ENCODE results near the gene TRANK1. TPM values are rescaled to one million over a fixed set of nuclear protein-coding genes. Genes with fewer than 3 reads are reported as not detected.

The TRANK1 gene
- total RNA-seq, 1 experiment from 2014 or later = 0.58 TPM

DNA sequence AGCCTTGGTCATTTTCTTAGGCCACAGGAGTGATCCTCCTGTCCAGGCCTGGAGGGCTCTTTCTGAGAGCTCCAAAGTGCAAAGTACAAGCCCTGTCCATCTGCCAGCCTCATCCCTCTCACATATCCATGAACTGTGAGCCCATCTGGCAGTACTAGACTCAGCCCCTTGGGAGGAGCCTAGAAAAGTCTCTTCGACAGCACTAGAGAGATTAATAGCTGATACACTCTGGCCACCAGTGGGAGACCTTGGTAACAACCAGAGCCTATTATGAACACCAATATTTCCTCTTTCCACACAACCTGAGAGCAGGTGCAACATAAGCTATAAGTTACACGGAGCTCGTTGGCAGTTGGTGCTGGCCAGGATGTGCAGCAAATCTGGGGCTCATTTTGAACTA is 121.0 kb downstream of the TRANK1 start:
- H4K20me1 ChIP-seq (ENCODE audit: low read length) = no peaks in the 10 kb centered on the region
- intact Hi-C loops (cut with micrococcal nuclease) = no loop called here
- BruUV-seq (replicated peaks) = no TSS peak

DNA sequence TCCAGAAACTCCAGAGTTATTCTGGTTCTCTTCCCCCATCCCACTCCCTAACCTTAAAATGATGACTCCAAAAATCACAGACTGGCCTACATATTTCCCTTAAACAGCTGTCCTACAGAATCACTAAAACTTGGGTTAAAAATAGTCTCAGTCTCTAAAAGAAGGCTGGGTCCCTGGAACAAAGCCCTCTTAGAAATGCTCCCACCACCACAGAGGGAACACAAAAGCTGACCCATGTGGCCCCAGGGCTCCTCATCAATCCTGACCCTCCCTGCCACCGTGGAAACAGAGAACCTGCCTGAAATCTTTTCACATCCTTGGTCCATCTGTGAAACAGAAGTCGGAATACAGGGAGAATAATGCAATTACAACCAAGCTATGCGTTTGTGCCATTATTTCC is 124.8 kb downstream of the TRANK1 start:
- CTCF ChIA-PET = no interaction called here

More for the DNA sequence above, 121.0 kb downstream of the TRANK1 start:
- POLR2A ChIA-PET (ENCODE audit: unreplicated experiment) = no interaction called here
- H2AFZ ChIP-seq (ENCODE audit: low read length) = no peak overlapping the region
- no peak overlapping the region for H3K4me2 ChIP-seq (ENCODE audit: low read length)
- DNase-seq = no peak
- no peaks in the 10 kb centered on the region for H3K9me3 ChIP-seq (ENCODE audit: low read length)
- no peak for TF ChIP-seq EZH2phosphoT487 (IDR thresholded peaks at IDR 0.05; ENCODE audit: borderline replicate concordance, low read length)
- TF ChIP-seq, protein P1, sequence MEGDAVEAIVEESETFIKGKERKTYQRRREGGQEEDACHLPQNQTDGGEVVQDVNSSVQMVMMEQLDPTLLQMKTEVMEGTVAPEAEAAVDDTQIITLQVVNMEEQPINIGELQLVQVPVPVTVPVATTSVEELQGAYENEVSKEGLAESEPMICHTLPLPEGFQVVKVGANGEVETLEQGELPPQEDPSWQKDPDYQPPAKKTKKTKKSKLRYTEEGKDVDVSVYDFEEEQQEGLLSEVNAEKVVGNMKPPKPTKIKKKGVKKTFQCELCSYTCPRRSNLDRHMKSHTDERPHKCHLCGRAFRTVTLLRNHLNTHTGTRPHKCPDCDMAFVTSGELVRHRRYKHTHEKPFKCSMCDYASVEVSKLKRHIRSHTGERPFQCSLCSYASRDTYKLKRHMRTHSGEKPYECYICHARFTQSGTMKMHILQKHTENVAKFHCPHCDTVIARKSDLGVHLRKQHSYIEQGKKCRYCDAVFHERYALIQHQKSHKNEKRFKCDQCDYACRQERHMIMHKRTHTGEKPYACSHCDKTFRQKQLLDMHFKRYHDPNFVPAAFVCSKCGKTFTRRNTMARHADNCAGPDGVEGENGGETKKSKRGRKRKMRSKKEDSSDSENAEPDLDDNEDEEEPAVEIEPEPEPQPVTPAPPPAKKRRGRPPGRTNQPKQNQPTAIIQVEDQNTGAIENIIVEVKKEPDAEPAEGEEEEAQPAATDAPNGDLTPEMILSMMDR (conservative IDR thresholded peaks at IDR 0.05; ENCODE audit: low read depth, low read length) = no peak
- no peak for TF ChIP-seq EZH2 (IDR thresholded peaks at IDR 0.05; ENCODE audit: low read length, unreplicated experiment)
- CTCF ChIA-PET = no interaction called here
- no peaks in the 10 kb centered on the region for H3F3A ChIP-seq (ENCODE audit: low read length, unreplicated experiment)
- ATAC-seq = no peak
- no peaks in the 10 kb centered on the region for H3K9me2 ChIP-seq (replicated peaks; ENCODE audit: low read length)
- H3K4me1 ChIP-seq (ENCODE audit: insufficient read depth, low read length) = no peaks in the 10 kb centered on the region
- H3K27ac ChIP-seq (ENCODE audit: low read length) = no peak overlapping the region
- peaks cover 11% of the 10 kb centered on the region; the same call in 1 of the 2 replicates for H3K27me3 ChIP-seq (ENCODE audit: low read length)
- no peaks in the 10 kb centered on the region for H3K79me2 ChIP-seq (ENCODE audit: low read length)
- H3K9ac ChIP-seq (ENCODE audit: low read length) = no peak overlapping the region
- no peaks in the 10 kb centered on the region for H3K36me3 ChIP-seq (ENCODE audit: low read depth, low read length)
- H3K4me3 ChIP-seq (ENCODE audit: low read length) = no peak overlapping the region

DNA sequence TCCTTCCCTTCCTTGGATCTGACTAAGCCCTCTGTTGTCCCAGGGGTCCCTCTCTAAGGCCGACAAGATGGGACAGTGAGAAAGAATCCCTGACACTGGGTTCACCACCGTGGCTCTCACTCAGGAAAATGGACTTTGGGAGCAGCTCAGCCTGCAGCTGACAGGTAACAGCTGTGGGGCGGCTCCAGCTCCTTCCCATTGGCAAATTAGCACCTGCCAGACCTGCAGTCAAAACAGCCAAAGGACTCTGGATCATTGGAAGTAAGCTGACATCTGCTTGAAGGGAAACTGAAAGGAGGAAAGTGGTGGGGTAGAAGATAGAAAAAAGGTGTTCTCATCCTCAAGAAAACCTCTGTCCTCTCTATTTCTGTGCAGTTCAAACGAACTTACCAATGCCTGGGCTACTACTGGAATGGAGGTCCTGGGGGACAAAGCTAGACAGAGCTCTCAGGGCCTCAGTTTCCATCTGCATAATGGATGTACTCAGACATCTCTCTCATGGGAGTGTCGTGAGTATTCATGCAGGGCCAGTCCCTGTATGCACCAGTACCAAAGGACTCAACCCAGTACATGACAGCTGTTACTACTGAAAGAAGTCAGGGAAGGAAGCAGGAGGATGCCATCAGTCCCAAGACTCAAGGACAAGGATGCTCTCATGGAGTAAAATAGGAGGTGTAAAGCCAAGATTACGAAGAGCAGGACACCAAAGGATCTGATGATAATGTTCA is 126.9 kb downstream of the TRANK1 start:
- ATAC-seq = no peak
- Histone ChIP-seq H2AFZ (ENCODE audit: low read length) (no peak overlapping the region), H3K4me2 (ENCODE audit: low read length) (no peak overlapping the region), H3K79me2 (ENCODE audit: low read length) (no peaks in the 10 kb centered on the region), H3K4me1 (ENCODE audit: insufficient read depth, low read length) (no peaks in the 10 kb centered on the region), H3K27ac (ENCODE audit: low read length) (no peak overlapping the region), H4K20me1 (ENCODE audit: low read length) (no peaks in the 10 kb centered on the region), H3K9ac (ENCODE audit: low read length) (no peak overlapping the region), H3K36me3 (ENCODE audit: low read depth, low read length) (no peaks in the 10 kb centered on the region), H3K9me3 (ENCODE audit: low read length) (no peaks in the 10 kb centered on the region), H3K4me3 (ENCODE audit: low read length) (no peak overlapping the region), H3K9me2 (replicated peaks; ENCODE audit: low read length) (no peaks in the 10 kb centered on the region), H3K27me3 (ENCODE audit: low read length) (peaks cover 19% of the 10 kb centered on the region), H3F3A (ENCODE audit: low read length, unreplicated experiment) (no peaks in the 10 kb centered on the region)
- ChIA-PET POLR2A (ENCODE audit: unreplicated experiment) (no interaction called here), CTCF (no interaction called here)
- intact Hi-C loops (cut with micrococcal nuclease) = no loop called here
- DNase-seq = no peak
- TF ChIP-seq, protein P1 (conservative IDR thresholded peaks at IDR 0.05; ENCODE audit: low read depth, low read length) = no peak
- TF ChIP-seq EZH2 (IDR thresholded peaks at IDR 0.05; ENCODE audit: low read length, unreplicated experiment) (no peak), EZH2phosphoT487 (IDR thresholded peaks at IDR 0.05; ENCODE audit: borderline replicate concordance, low read length) (no peak)
- no TSS peak for BruUV-seq (replicated peaks)

More for the DNA sequence above, 124.8 kb downstream of the TRANK1 start:
- Histone ChIP-seq H3K4me3 (ENCODE audit: low read length) (no peak overlapping the region), H3K9me3 (ENCODE audit: low read length) (no peaks in the 10 kb centered on the region), H3K27ac (ENCODE audit: low read length) (no peak overlapping the region), H3F3A (ENCODE audit: low read length, unreplicated experiment) (no peaks in the 10 kb centered on the region), H4K20me1 (ENCODE audit: low read length) (no peaks in the 10 kb centered on the region), H3K4me2 (ENCODE audit: low read length) (no peak overlapping the region), H3K79me2 (ENCODE audit: low read length) (no peaks in the 10 kb centered on the region), H2AFZ (ENCODE audit: low read length) (no peak overlapping the region), H3K9ac (ENCODE audit: low read length) (no peak overlapping the region), H3K9me2 (replicated peaks; ENCODE audit: low read length) (no peaks in the 10 kb centered on the region), H3K27me3 (ENCODE audit: low read length) (peaks cover 19% of the 10 kb centered on the region), H3K36me3 (ENCODE audit: low read depth, low read length) (no peaks in the 10 kb centered on the region), H3K4me1 (ENCODE audit: insufficient read depth, low read length) (no peaks in the 10 kb centered on the region)
- DNase-seq (no peak), ATAC-seq (no peak)
- intact Hi-C loops (cut with micrococcal nuclease) = no loop called here
- TF ChIP-seq EZH2 (IDR thresholded peaks at IDR 0.05; ENCODE audit: low read length, unreplicated experiment) = no peak
- TF ChIP-seq, protein P1 (conservative IDR thresholded peaks at IDR 0.05; ENCODE audit: low read depth, low read length) = no peak
- no peak for TF ChIP-seq EZH2phosphoT487 (IDR thresholded peaks at IDR 0.05; ENCODE audit: borderline replicate concordance, low read length)
- POLR2A ChIA-PET (ENCODE audit: unreplicated experiment) = no interaction called here
- no TSS peak for BruUV-seq (replicated peaks)
